ENCODE measurements around the gene UBE2D3.
"Not testable (repeated sequence)": the region's sequence is repeated elsewhere in the genome, so short reads cannot be mapped to it uniquely, and the experiment has no call there.

Gene UBE2D3

GRCh38 chr4:102826890-102827673, at the start of gene UBE2D3:
UBE2D3 (minus strand) TSS chr4:102827551; CDS start chr4:102826508, 1,043 bp downstream.
- peak; percentile 85 to 88 (median 86) for DNase-seq (ENCODE audit: low read depth in 2 of 3, low spot score in 2 of 3)

GRCh38 chr4:102871772-102872171, 44.4 kb upstream of the UBE2D3 start:
- DNase-seq (ENCODE audit: low read depth in 2 of 3, low spot score in 2 of 3): no peak

GRCh38 chr4:102869569-102870197, 42.3 kb upstream of the UBE2D3 start:
- DNase-seq (ENCODE audit: low read depth in 2 of 3, low spot score in 2 of 3): no peak

- DNase-seq (ENCODE audit: low read depth in 2 of 3, low spot score in 2 of 3): peak; percentile 73 to 86 (median 77)
These were observed 41.6 kb upstream of the UBE2D3 start, which contains the start of gene CISD2 for GRCh38 chr4:102868781-102869568. CISD2 (plus strand) TSS chr4:102868992; CDS start chr4:102869085, 93 bp downstream.

GRCh38 chr4:102868153-102868780, 40.9 kb upstream of the UBE2D3 start:
- peak in 1 of 3 experiments; percentile 12 for DNase-seq (ENCODE audit: low read depth in 2 of 3, low spot score in 2 of 3)

GRCh38 chr4:102867278-102868152, 40.2 kb upstream of the UBE2D3 start:
- DNase-seq (ENCODE audit: low read depth in 2 of 3, low spot score in 2 of 3): no peak

GRCh38 chr4:102865327-102865726, 38.0 kb upstream of the UBE2D3 start:
- not testable (repeated sequence) for DNase-seq (ENCODE audit: low read depth in 2 of 3, low spot score in 2 of 3)

- DNase-seq (ENCODE audit: low read depth in 2 of 3, low spot score in 2 of 3): no peak
These were observed 35.4 kb upstream of the UBE2D3 start for GRCh38 chr4:102862747-102863146.

GRCh38 chr4:102862016-102862415, 34.7 kb upstream of the UBE2D3 start:
- no peak for DNase-seq (ENCODE audit: low read depth in 2 of 3, low spot score in 2 of 3)

- no peak for DNase-seq (ENCODE audit: low read depth in 2 of 3, low spot score in 2 of 3)
These were observed 33.4 kb upstream of the UBE2D3 start for GRCh38 chr4:102860611-102861324.

GRCh38 chr4:102858828-102859464, 31.6 kb upstream of the UBE2D3 start:
- no peak for DNase-seq (ENCODE audit: low read depth in 2 of 3, low spot score in 2 of 3)

GRCh38 chr4:102850370-102850769, 23.0 kb upstream of the UBE2D3 start:
- DNase-seq (ENCODE audit: low read depth in 2 of 3, low spot score in 2 of 3): no peak

- DNase-seq (ENCODE audit: low read depth in 2 of 3, low spot score in 2 of 3): no peak
These were observed 22.3 kb upstream of the UBE2D3 start for GRCh38 chr4:102849579-102850104.

GRCh38 chr4:102847687-102848086, 20.3 kb upstream of the UBE2D3 start:
- no peak for DNase-seq (ENCODE audit: low read depth in 2 of 3, low spot score in 2 of 3)

- no peak for DNase-seq (ENCODE audit: low read depth in 2 of 3, low spot score in 2 of 3)
These were observed 16.6 kb upstream of the UBE2D3 start for GRCh38 chr4:102843938-102844337.

- DNase-seq (ENCODE audit: low read depth in 2 of 3, low spot score in 2 of 3): no peak
These were observed 15.9 kb upstream of the UBE2D3 start for GRCh38 chr4:102843273-102843672.

- DNase-seq (ENCODE audit: low read depth in 2 of 3, low spot score in 2 of 3): no peak
These were observed 15.0 kb upstream of the UBE2D3 start for GRCh38 chr4:102842367-102842766.

- DNase-seq (ENCODE audit: low read depth in 2 of 3, low spot score in 2 of 3): no peak
These were observed 9.2 kb upstream of the UBE2D3 start for GRCh38 chr4:102836596-102836995.

- no peak for DNase-seq (ENCODE audit: low read depth in 2 of 3, low spot score in 2 of 3)
These were observed 5.3 kb upstream of the UBE2D3 start for GRCh38 chr4:102832667-102833066.
